NCI-H2227 treated with DMSO at 0.1 percent for 48 hours (cell line): Measurements from ENCODE around the gene ZNF660.

Experiments used
- DNase-seq: peaks from one replicate; lab custom pipeline; 2025; lab: John Stamatoyannopoulos, UW

The ZNF660 gene

DNA sequence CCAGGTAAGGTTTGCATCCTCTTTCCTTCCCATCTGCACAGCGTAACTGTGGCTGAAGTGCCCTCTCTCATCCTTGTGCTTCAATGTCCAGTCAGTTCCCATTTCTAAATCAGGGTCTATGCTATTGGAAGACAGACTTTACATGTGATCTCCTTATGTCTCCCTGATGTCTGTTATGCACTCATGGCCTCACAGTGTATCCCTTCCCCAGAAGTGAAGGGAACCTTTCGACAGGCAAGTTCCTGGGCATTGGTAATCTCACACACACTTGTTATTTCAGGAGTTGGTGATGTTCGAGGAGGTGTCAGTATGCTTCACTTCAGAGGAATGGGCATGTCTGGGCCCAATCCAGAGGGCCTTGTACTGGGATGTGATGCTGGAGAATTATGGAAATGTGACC lies 47.4 kb downstream of the ZNF660 start:
- no peak for DNase-seq

DNA sequence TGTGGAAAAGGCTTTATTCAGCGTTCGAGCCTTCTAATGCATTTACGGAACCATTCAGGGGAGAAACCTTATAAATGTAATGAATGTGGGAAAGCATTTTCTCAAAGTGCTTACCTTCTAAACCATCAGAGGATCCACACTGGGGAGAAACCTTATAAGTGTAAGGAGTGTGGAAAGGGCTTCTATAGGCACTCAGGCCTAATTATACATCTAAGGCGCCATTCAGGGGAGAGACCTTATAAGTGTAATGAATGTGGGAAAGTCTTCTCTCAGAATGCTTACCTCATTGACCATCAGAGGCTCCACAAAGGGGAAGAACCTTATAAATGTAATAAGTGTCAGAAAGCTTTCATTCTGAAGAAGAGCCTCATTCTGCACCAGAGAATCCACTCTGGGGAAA lies 57.6 kb downstream of the ZNF660 start:
- DNase-seq = no peak

DNA sequence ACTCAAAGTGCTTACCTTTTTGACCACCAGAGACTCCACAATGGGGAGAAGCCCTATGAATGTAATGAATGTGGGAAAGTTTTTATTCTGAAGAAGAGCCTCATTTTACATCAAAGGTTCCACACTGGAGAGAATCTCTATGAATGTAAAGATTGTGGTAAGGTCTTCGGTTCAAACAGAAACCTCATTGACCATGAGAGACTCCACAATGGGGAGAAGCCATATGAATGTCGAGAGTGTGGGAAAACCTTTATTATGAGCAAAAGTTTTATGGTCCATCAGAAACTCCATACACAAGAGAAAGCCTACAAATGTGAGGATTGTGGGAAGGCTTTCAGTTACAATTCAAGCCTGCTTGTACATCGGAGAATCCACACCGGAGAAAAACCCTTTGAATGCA lies 58.3 kb downstream of the ZNF660 start:
- no peak for DNase-seq

DNA sequence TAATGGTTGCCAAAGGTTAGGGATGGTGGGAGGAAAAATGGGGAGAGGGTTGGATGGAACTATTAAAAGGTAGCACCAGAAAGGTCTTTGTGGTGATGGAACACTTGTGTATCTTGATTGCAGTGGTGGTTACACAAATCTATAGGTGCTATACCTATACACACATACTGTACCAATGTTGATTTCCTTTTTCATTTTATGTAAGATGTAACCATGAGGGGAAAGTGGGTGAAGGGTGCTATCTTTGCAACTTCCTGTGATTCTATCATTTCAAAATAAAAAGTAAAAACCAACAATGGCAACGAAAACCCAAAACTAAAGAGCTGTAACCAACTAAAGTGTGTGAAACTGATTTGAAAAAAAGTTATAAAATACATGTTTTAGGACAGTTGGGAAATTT lies 63.0 kb downstream of the ZNF660 start:
- no peak for DNase-seq

DNA sequence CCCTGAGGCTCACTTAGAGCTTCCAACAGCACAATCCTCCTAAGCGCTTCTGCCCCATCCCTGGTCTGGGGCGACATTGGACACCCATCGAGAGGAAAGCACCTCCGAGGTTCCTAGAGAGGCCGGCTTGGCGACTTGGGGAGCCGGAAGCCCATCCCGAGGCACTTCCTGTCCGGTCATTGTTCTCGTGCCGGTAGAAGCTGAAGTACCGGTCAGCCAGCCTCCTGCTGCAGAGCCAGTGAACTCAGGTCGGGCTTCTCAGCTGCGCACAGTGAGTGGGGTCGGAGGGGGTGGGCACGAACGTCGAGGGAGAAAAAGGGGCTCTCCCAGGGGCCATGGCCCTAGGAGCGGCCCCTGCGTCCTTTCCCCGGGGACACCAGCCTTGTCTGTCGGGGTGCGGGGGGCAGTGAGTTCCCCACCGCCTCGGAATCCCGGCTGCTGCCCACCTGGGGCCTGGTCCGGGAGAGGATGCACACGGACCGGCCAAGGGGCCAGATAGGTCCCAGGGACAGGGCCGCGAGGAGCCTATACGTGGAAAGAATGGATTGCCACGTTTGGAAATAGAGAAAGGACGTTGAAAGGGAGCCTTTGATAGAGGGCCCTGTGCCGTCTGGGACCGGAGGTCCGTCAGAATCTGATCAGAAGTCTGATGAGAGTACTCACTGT lies 63.9 kb downstream of the ZNF660 start, which contains the start of gene ZNF35:
TSS of gene ZNF35 (plus strand) at position 169 of the 666 bp plus-strand sequence. CDS start 2,336 bp downstream, outside the sequence.
- peak; percentile 80 for DNase-seq
